Erythroblast (primary cell): Measurements from ENCODE around the gene PLSCR5.

Experiments
- GATA1 ChIP-seq: IDR thresholded peaks from 2 replicates; pipeline ENCODE4 v1.6.1; 2011; ENCODE audit warnings: low read depth, mild to moderate bottlenecking, control low read depth, low read length, moderate library complexity
- POLR2A ChIP-seq: IDR thresholded peaks from 2 replicates; pipeline ENCODE4 v1.6.1; 2011; ENCODE audit warnings: mild to moderate bottlenecking, low read length

DNA sequence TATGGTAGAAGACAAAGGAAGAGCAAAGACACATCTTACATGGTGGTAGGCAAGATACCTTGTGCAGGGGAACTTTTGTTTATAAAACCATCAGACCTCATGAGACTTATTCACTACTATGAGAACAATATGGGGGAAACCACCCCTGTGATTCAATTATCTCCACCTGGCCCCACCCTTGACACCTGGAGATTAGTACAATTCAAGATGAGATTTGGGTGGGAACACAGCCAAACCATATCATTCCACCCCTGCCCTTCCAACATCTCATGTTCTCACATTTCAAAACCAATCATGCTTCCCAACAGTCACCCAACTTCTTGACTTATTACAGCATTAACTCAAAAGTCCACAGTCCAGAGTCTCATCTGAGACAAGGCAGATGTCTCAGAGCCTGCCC is 39.0 kb downstream of the PLSCR5 start:
- TF ChIP-seq POLR2A (no peak), GATA1 (no peak)
